Panc1 (cell line): Measurements from ENCODE around the gene LRRFIP1. TPM values are rescaled to one million over a fixed set of nuclear protein-coding genes. Genes with fewer than 3 reads are reported as not detected.

Source experiments
- ATAC-seq: fragments of 200-7000 bp; cut with Tn5 transposase; 2 replicates; pipeline ENCODE4 v1.9.1; 2020; ENCODE audit warnings: mild to moderate bottlenecking, moderate library complexity
- BruUV-seq: library from RNA; stranded (reverse); fragments of 400-500 nt; replicated peaks from 2 replicates; lab custom pipeline; 2021; lab: Mats Ljungman, UMichigan
- CTCF ChIA-PET: fragments of 300-600 bp; sonication (Branson Sonifier 250); formaldehyde crosslinking; loops from one replicate; lab custom pipeline; 2022; ENCODE audit warnings: antibody characterized with exemption; lab: Charles Lee
- POLR2A ChIA-PET: fragments of 300-600 bp; sonication (Branson Sonifier 250); formaldehyde crosslinking; loops from one replicate; lab custom pipeline; 2022; ENCODE audit warnings: antibody characterized with exemption; lab: Charles Lee
- DNase-seq: peaks from one replicate; pipeline ENCODE4 v3.0.0-alpha.2; 2010; ENCODE audit warnings: low read depth, low spot score
- H3K27ac ChIP-seq: 2 replicates; pipeline ENCODE4 v1.5.1; 2011; ENCODE audit warnings: mild to moderate bottlenecking, low read length, inconsistent platforms
- H3K27me3 ChIP-seq: fragments of 200-500 bp; sonication (Bioruptor generic); 2 replicates; pipeline ENCODE4 v1.6.0; 2014; ENCODE audit warnings: low read length, inconsistent platforms; ENCODE audit not compliant: control insufficient read depth, insufficient read depth
- H3K36me3 ChIP-seq: fragments of 200-500 bp; sonication (Bioruptor generic); 2 replicates; pipeline ENCODE4 v1.5.1; 2014; ENCODE audit warnings: inconsistent platforms, mild to moderate bottlenecking, low read length, moderate library complexity; ENCODE audit not compliant: control insufficient read depth, insufficient read depth
- H3K4me1 ChIP-seq: 2 replicates; pipeline ENCODE4 v1.5.1; 2011; ENCODE audit warnings: inconsistent platforms, mild to moderate bottlenecking, low read length, moderate library complexity; ENCODE audit not compliant: control insufficient read depth, insufficient read depth
- H3K4me3 ChIP-seq, 2 experiments: 2 replicates each; pipeline ENCODE4 v1.5.1; 2011 to 2012; ENCODE audit warnings: low read depth in 2 of 2, low read length in 2 of 2, mild to moderate bottlenecking in 2 of 2, inconsistent platforms in 1 of 2, moderate library complexity in 1 of 2
- H3K9me3 ChIP-seq: fragments of 200-500 bp; sonication (Bioruptor generic); 2 replicates; pipeline ENCODE4 v1.5.1; 2014; ENCODE audit warnings: low read depth, mild to moderate bottlenecking, inconsistent platforms, low read length, moderate library complexity; ENCODE audit not compliant: control insufficient read depth, insufficient read depth
- CTCF ChIP-seq: fragments of 450-650 bp; IDR thresholded peaks from 2 replicates; pipeline ENCODE4 v1.5.1; 2017; ENCODE audit warnings: mild to moderate bottlenecking
- POLR2AphosphoS5 ChIP-seq: IDR thresholded peaks from 2 replicates; pipeline ENCODE4 v1.6.1; 2012; ENCODE audit warnings: mild to moderate bottlenecking, low read depth, low read length, moderate library complexity
- REST ChIP-seq, 2 experiments: IDR thresholded peaks; 2 replicates each; pipeline ENCODE4 v1.6.1; 2011 to 2012; ENCODE audit warnings: low read depth in 2 of 2, control low read depth in 1 of 2, low read length in 1 of 2, mild to moderate bottlenecking in 1 of 2, moderate library complexity in 1 of 2; ENCODE audit not compliant: insufficient read depth in 1 of 2
- SIN3A ChIP-seq: IDR thresholded peaks from 2 replicates; pipeline ENCODE4 v1.6.1; 2012; ENCODE audit warnings: low read depth, mild to moderate bottlenecking, low read length, moderate library complexity, borderline replicate concordance; ENCODE audit not compliant: insufficient read depth
- TCF7L2 ChIP-seq: IDR thresholded peaks from 2 replicates; pipeline ENCODE4 v1.6.1; 2011; ENCODE audit warnings: mild to moderate bottlenecking, low read depth, low read length, inconsistent platforms
- in situ Hi-C: cut with HindIII; loops from 2 replicates; pipeline ENCODE4 v1.10.0; 2016; ENCODE audit warnings: low sequenced_read_pairs, low pct_unique_long_range_greater_than_20kb
- intact Hi-C: fragments of 100-400 bp; cut with micrococcal nuclease; formaldehyde crosslinking; loops from one replicate; pipeline ENCODE4 v1.10.0; 2022; ENCODE audit not compliant: unreplicated experiment
- total RNA-seq: library from RNA; stranded (reverse); gene quantifications from one replicate; pipeline ENCODE4 v1.2.1, GENCODE V29; 2021; ENCODE audit not compliant: unreplicated experiment

LRRFIP1 gene
- total RNA-seq, 1 experiment from 2014 or later = 121 TPM

- Histone ChIP-seq H3K36me3 (no peaks in the 10 kb centered on the region), H3K27me3 (no peaks in the 10 kb centered on the region), H3K27ac (no peak overlapping the region), H3K9me3 (no peaks in the 10 kb centered on the region), H3K4me3 (no peak overlapping the region), H3K4me1 (peaks cover 32% of the 10 kb centered on the region)
- no peak for ATAC-seq
- no TSS peak for BruUV-seq
- DNase-seq = no peak
- in situ Hi-C loops (no loop called here), intact Hi-C loops (no loop called here)
- CTCF ChIA-PET = no interaction called here
- POLR2A ChIA-PET = no interaction called here
- TF ChIP-seq SIN3A (no peak), REST (IDR thresholded peaks at IDR 0.05; ENCODE audit: insufficient read depth in 1 of 2, low read depth in 2 of 2, low read length in 1 of 2) (no peak), TCF7L2 (no peak), CTCF (no peak), POLR2AphosphoS5 (no peak)
Measured at GRCh38 chr2:237670641-237671040, 43.3 kb downstream of the LRRFIP1 start.

GRCh38 chr2:237671466-237672138, 44.2 kb downstream of the LRRFIP1 start:
- ChIA-PET POLR2A (no interaction called here), CTCF (interaction anchor here (1.2 kb wide), 1 partner anchor 74 kb away, joined by 4 read pairs; no protein-coding TSS in a partner anchor)
- BruUV-seq = no TSS peak
- Histone ChIP-seq H3K4me3 (no peak overlapping the region), H3K27me3 (no peaks in the 10 kb centered on the region), H3K9me3 (no peaks in the 10 kb centered on the region), H3K36me3 (no peaks in the 10 kb centered on the region), H3K4me1 (peaks cover 36% of the 10 kb centered on the region), H3K27ac (no peak overlapping the region)
- no peak for TF ChIP-seq POLR2AphosphoS5
- no peak for TF ChIP-seq REST (IDR thresholded peaks at IDR 0.05; ENCODE audit: insufficient read depth in 1 of 2, low read depth in 2 of 2, low read length in 1 of 2)
- TF ChIP-seq TCF7L2 = no peak
- no peak for TF ChIP-seq SIN3A
- TF ChIP-seq CTCF = no peak
- ATAC-seq = no peak
- DNase-seq = no peak
- intact Hi-C loops = loop anchor here (2.0 kb wide), 1 partner anchor 73 kb away; no protein-coding TSS in a partner anchor
- in situ Hi-C loops = no loop called here
